Activated naive CD8-positive, alpha-beta T cell treated with anti-CD3 and anti-CD28 coated beads, Interleukin-2, amount 50 U/mL, for 24 hours (primary cell): ENCODE data around the gene TMPRSS9.
"Not testable (repeated sequence)": the region's sequence is repeated elsewhere in the genome, so short reads cannot be mapped to it uniquely, and the experiment has no call there.

Experiments used
- ATAC-seq: fragments of 150-1000 bp; cut with Tn5 transposase; one replicate; pipeline ENCODE4 v1.10.0; 2021
- DNase-seq: peaks from one replicate; pipeline ENCODE4 v3.0.0; 2021
- H3K27ac Mint-ChIP-seq: one replicate; pipeline ENCODE4 v1.8.0; 2021; ENCODE audit warnings: mild to moderate bottlenecking, mixed read lengths
- H3K27me3 Mint-ChIP-seq: one replicate; pipeline ENCODE4 v1.8.0; 2021; ENCODE audit warnings: mixed read lengths
- H3K36me3 Mint-ChIP-seq: one replicate; pipeline ENCODE4 v1.8.0; 2021; ENCODE audit warnings: low read depth, mixed read lengths
- H3K4me1 Mint-ChIP-seq: one replicate; pipeline ENCODE4 v1.8.0; 2021; ENCODE audit warnings: mixed read lengths
- H3K4me3 Mint-ChIP-seq: one replicate; pipeline ENCODE4 v1.8.0; 2021; ENCODE audit warnings: mild to moderate bottlenecking, moderate library complexity, mixed read lengths
- H3K9me3 Mint-ChIP-seq: one replicate; pipeline ENCODE4 v1.8.0; 2021; ENCODE audit warnings: mixed read lengths

Gene TMPRSS9

DNA sequence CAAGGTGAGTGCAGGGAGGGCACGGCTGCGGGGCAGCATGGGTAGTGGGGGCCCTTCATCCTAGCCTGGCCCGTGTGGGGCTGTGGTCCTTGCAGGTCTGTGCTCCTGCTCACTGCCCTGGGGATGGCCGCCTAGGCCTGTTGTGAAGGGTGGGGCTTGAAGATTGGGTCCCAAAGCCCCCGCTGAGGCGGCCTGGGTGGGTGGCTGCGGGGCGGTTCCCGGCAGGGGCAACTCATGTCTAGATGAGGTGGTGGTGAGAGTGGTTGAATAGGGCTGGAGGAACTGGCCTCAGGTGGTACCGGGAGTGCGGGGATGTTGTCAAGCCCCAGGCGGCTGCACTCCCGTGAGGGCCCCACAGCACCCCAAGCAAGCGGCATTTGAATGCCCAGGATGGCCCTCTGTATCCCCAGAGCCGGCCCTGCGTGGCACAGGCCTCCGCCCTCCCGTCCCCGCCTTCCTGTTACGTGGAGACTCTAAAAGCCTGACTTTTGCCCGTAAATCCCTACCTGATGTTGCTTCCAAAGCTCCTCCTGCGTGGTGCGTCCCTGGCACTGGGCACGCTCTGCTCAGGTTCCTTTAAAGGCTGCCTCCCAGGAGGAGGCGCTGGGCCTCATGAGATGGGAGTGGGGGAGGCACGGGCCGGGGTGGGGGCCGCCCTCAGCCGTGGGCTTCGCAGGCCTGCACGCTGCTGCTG lies 16.6 kb upstream of the TMPRSS9 start:
- no peak for ATAC-seq
- H3K27me3 Mint-ChIP-seq = no peaks in the 10 kb centered on the region
- no peak overlapping the region for H3K27ac Mint-ChIP-seq
- no peaks in the 10 kb centered on the region for H3K9me3 Mint-ChIP-seq
- H3K4me3 Mint-ChIP-seq = no peak overlapping the region
- no peak for DNase-seq
- H3K4me1 Mint-ChIP-seq = no peaks in the 10 kb centered on the region
- no peaks in the 10 kb centered on the region for H3K36me3 Mint-ChIP-seq

GRCh38 chr19:2344381-2344870 lies 15.6 kb upstream of the TMPRSS9 start:
- no peaks in the 10 kb centered on the region for H3K4me1 Mint-ChIP-seq
- H3K27ac Mint-ChIP-seq = no peak overlapping the region
- H3K27me3 Mint-ChIP-seq = no peaks in the 10 kb centered on the region
- H3K36me3 Mint-ChIP-seq = no peaks in the 10 kb centered on the region
- H3K4me3 Mint-ChIP-seq = no peak overlapping the region
- no peaks in the 10 kb centered on the region for H3K9me3 Mint-ChIP-seq
- DNase-seq (no peak), ATAC-seq (no peak)

DNA sequence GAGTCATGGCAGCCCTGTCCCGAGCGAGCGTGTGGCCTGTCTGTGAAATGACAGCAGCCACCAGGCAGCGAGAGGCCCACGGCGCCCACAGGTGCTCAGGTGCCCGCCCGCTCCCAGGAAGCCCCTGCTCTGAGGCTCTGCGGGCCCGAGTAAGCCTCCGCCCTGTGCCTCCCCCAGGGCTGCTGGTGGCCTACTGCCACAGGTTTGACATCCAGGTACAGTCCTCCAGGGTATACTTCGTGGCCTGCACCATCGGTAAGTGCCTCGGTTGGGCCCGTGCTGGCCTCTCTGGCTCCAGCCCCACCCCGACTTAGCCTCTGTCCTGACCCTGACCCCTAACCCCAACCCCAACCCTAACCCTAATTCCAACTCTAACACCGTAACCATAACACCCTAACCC lies 15.0 kb upstream of the TMPRSS9 start:
- no peak overlapping the region for H3K4me3 Mint-ChIP-seq
- no peaks in the 10 kb centered on the region for H3K9me3 Mint-ChIP-seq
- no peaks in the 10 kb centered on the region for H3K4me1 Mint-ChIP-seq
- H3K27ac Mint-ChIP-seq = no peak overlapping the region
- DNase-seq (no peak), ATAC-seq (no peak)
- no peaks in the 10 kb centered on the region for H3K36me3 Mint-ChIP-seq
- H3K27me3 Mint-ChIP-seq = no peaks in the 10 kb centered on the region

- Mint-ChIP-seq H3K4me3 (no peak overlapping the region), H3K27ac (no peak overlapping the region), H3K27me3 (no peaks in the 10 kb centered on the region), H3K36me3 (no peaks in the 10 kb centered on the region), H3K9me3 (no peaks in the 10 kb centered on the region), H3K4me1 (no peaks in the 10 kb centered on the region)
- ATAC-seq = no peak
- DNase-seq = no peak
Measured at GRCh38 chr19:2345794-2346663, 14.0 kb upstream of the TMPRSS9 start.

DNA sequence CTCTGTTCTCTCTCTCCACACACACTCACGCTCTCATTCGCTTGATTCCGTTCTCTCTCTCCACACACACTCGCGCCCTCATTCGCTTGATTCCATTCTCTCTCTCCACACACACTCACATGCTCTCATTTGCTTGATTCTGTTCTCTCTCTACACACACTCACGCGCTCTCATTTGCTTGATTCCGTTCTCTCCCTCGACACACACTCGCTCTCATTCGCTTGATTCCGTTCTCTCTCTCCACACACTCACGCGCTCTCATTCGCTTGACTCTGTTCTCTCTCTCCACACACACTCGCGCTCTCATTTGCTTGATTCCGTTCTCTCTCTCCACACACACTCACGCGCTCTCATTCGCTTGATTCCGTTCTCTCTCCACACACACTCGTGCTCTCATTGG lies 10.2 kb upstream of the TMPRSS9 start:
- not testable (repeated sequence) for ATAC-seq, H3K36me3 Mint-ChIP-seq, H3K4me1 Mint-ChIP-seq, H3K9me3 Mint-ChIP-seq, H3K27ac Mint-ChIP-seq, H3K4me3 Mint-ChIP-seq, DNase-seq, H3K27me3 Mint-ChIP-seq

- no peaks in the 10 kb centered on the region for H3K36me3 Mint-ChIP-seq
- no peak overlapping the region for H3K27ac Mint-ChIP-seq
- H3K27me3 Mint-ChIP-seq = no peaks in the 10 kb centered on the region
- H3K4me3 Mint-ChIP-seq = no peak overlapping the region
- H3K4me1 Mint-ChIP-seq = no peaks in the 10 kb centered on the region
- ATAC-seq (no peak), DNase-seq (no peak)
- H3K9me3 Mint-ChIP-seq = no peaks in the 10 kb centered on the region
Measured at GRCh38 chr19:2350656-2351055, 9.4 kb upstream of the TMPRSS9 start.

GRCh38 chr19:2351591-2351990 lies 8.5 kb upstream of the TMPRSS9 start:
- no peaks in the 10 kb centered on the region for H3K4me1 Mint-ChIP-seq
- no peaks in the 10 kb centered on the region for H3K36me3 Mint-ChIP-seq
- DNase-seq (no peak), ATAC-seq (no peak)
- H3K4me3 Mint-ChIP-seq = no peak overlapping the region
- H3K27me3 Mint-ChIP-seq = no peaks in the 10 kb centered on the region
- no peak overlapping the region for H3K27ac Mint-ChIP-seq
- no peaks in the 10 kb centered on the region for H3K9me3 Mint-ChIP-seq

DNA sequence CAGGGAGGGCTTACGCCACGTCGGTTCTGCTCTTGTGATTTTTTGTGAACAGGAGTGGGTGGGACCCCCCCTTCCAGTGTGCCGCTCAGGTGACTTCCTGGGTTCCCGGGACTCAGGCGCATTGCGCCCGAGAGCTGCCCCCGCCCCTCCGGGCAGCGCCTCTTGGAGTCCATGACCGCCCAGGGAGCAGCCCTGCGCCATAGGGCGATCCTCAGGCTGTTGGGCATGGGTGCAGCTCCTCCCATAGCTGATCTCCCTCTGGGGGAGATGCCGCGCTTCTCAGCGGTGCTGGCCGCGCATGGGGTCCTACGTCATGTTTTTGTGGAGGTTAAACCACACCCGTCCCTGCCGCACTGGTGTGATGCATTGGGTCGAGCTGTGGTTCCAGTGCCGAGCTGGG lies 7.9 kb upstream of the TMPRSS9 start:
- ATAC-seq (no peak), DNase-seq (no peak)
- no peaks in the 10 kb centered on the region for H3K9me3 Mint-ChIP-seq
- H3K27me3 Mint-ChIP-seq = no peaks in the 10 kb centered on the region
- no peaks in the 10 kb centered on the region for H3K4me1 Mint-ChIP-seq
- H3K4me3 Mint-ChIP-seq = no peak overlapping the region
- no peak overlapping the region for H3K27ac Mint-ChIP-seq
- no peaks in the 10 kb centered on the region for H3K36me3 Mint-ChIP-seq

- Mint-ChIP-seq H3K4me3 (no peak overlapping the region), H3K27ac (no peak overlapping the region), H3K27me3 (no peaks in the 10 kb centered on the region), H3K9me3 (no peaks in the 10 kb centered on the region), H3K36me3 (no peaks in the 10 kb centered on the region), H3K4me1 (no peaks in the 10 kb centered on the region)
- DNase-seq (no peak), ATAC-seq (no peak)
Measured at GRCh38 chr19:2353159-2353886, 6.7 kb upstream of the TMPRSS9 start.

DNA sequence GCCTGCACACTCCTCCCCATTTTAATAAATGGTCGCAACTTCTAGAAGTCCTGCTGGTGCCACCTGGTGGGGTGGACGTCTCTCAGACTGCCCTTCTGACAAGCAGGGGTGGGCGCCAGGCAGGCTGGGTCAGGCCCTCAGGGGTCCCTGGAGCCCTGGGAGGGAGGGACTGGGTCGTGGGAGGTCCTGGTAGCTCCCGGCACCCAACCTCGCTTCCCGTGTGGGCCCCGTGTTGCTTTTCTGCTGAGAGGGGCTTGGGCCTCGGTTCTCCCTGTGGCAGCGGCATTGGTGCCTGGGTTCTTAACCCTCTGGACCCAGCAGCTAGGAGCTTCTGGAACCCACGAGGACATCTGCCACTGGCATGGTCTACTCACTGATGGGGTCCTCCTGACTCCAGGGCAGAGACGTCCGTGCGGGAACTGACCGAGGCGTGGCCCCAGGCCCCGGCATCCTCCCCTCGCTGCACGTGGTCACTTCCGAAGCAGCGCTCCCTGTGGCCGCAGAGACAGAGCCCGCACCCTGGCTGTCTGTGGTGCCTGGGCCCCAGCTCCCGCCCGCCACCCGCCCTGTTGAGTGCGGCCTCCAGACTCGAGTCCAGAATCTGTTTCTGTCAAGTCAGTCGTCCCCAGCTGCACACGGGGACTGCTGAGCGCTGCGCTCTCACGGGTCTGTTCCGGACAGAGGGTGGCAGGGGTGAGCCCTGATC lies 6.0 kb upstream of the TMPRSS9 start:
- ATAC-seq = no peak
- no peak for DNase-seq
- Mint-ChIP-seq H3K27me3 (peaks cover 1% of the 10 kb centered on the region), H3K4me3 (no peak overlapping the region), H3K36me3 (no peaks in the 10 kb centered on the region), H3K27ac (no peak overlapping the region), H3K9me3 (no peaks in the 10 kb centered on the region), H3K4me1 (no peaks in the 10 kb centered on the region)

- ATAC-seq = no peak
- Mint-ChIP-seq H3K27me3 (peaks cover 3% of the 10 kb centered on the region), H3K9me3 (no peaks in the 10 kb centered on the region), H3K4me3 (no peak overlapping the region), H3K27ac (no peak overlapping the region), H3K36me3 (no peaks in the 10 kb centered on the region), H3K4me1 (no peaks in the 10 kb centered on the region)
- no peak for DNase-seq
Measured at GRCh38 chr19:2354670-2355069, 5.4 kb upstream of the TMPRSS9 start.

GRCh38 chr19:2355168-2356035 lies 4.7 kb upstream of the TMPRSS9 start:
- H3K9me3 Mint-ChIP-seq = no peaks in the 10 kb centered on the region

GRCh38 chr19:2356036-2356646 lies 3.9 kb upstream of the TMPRSS9 start:
- ATAC-seq (no peak), DNase-seq (no peak)
- Mint-ChIP-seq H3K27me3 (peaks cover 9% of the 10 kb centered on the region), H3K4me3 (no peak overlapping the region), H3K4me1 (peaks cover 3% of the 10 kb centered on the region), H3K9me3 (no peaks in the 10 kb centered on the region), H3K36me3 (no peaks in the 10 kb centered on the region), H3K27ac (no peak overlapping the region)

More at GRCh38 chr19:2355168-2356035, 4.7 kb upstream of the TMPRSS9 start:
- DNase-seq (no peak), ATAC-seq (no peak)
- Mint-ChIP-seq H3K4me3 (no peak overlapping the region), H3K27ac (no peak overlapping the region), H3K4me1 (peaks cover under 1% of the 10 kb centered on the region), H3K36me3 (no peaks in the 10 kb centered on the region), H3K27me3 (peaks cover 4% of the 10 kb centered on the region)
